ENCODE measurements around the gene CPED1.

CPED1 gene

GRCh38 chr7:120960714-120961113 is 27.8 kb upstream of the CPED1 start:
- no peak for TF ChIP-seq CTCF (conservative IDR thresholded peaks at IDR 0.05)
- no peak overlapping the region for H3K27ac ChIP-seq

- H3K27ac ChIP-seq, result no peak overlapping the region
Observed at GRCh38 chr7:120961638-120962173, 26.8 kb upstream of the CPED1 start.

GRCh38 chr7:120964088-120964487 is 24.4 kb upstream of the CPED1 start:
- no peak for TF ChIP-seq CTCF (conservative IDR thresholded peaks at IDR 0.05)
- H3K27ac ChIP-seq, result no peak overlapping the region

More at GRCh38 chr7:120961638-120962173, 26.8 kb upstream of the CPED1 start:
- TF ChIP-seq CTCF (conservative IDR thresholded peaks at IDR 0.05), result no peak

GRCh38 chr7:120966961-120967360 is 21.6 kb upstream of the CPED1 start:
- H3K27ac ChIP-seq, result no peak overlapping the region
- TF ChIP-seq CTCF (conservative IDR thresholded peaks at IDR 0.05), result no peak

- TF ChIP-seq CTCF (conservative IDR thresholded peaks at IDR 0.05), result no peak
- no peak overlapping the region for H3K27ac ChIP-seq
Observed at GRCh38 chr7:120973849-120974248, 14.7 kb upstream of the CPED1 start.

GRCh38 chr7:120979765-120980499 is 8.6 kb upstream of the CPED1 start:
- no peak for TF ChIP-seq CTCF (conservative IDR thresholded peaks at IDR 0.05)
- no peak overlapping the region for H3K27ac ChIP-seq

- TF ChIP-seq CTCF (conservative IDR thresholded peaks at IDR 0.05), result no peak
- no peak overlapping the region for H3K27ac ChIP-seq
Observed at GRCh38 chr7:120981117-120981516, 7.4 kb upstream of the CPED1 start.
